Measurements from ENCODE around the gene RPL27A. TPM values are rescaled to one million over a fixed set of nuclear protein-coding genes. Genes with fewer than 3 reads are reported as not detected.

RPL27A gene
- total RNA-seq, 1 donor from 2014 or later, result 707 TPM

Other genes with a start within 250 kb of the RPL27A start
- gene STK33, start 88.6 kb upstream of the RPL27A start, total RNA-seq, result 0.52 and 1.1 TPM in 2 replicates
- gene TRIM66, start 127 bp upstream of the RPL27A start, total RNA-seq, result 14.1 and 14.9 TPM in 2 replicates
- gene AKIP1, start 228.4 kb downstream of the RPL27A start, total RNA-seq, result 19.2 and 21.4 TPM in 2 replicates